Measurements from ENCODE around the gene AANAT.
A peak's percentile ranks its signal among the peaks of the same experiment; 100 is the strongest.
"Not testable (repeated sequence)": the region's sequence is repeated elsewhere in the genome, so short reads cannot be mapped to it uniquely, and the experiment has no call there.

AANAT gene

GRCh38 chr17:76508472-76509063 lies 41.2 kb downstream of the AANAT start:
- not testable (repeated sequence) for DNase-seq

DNA sequence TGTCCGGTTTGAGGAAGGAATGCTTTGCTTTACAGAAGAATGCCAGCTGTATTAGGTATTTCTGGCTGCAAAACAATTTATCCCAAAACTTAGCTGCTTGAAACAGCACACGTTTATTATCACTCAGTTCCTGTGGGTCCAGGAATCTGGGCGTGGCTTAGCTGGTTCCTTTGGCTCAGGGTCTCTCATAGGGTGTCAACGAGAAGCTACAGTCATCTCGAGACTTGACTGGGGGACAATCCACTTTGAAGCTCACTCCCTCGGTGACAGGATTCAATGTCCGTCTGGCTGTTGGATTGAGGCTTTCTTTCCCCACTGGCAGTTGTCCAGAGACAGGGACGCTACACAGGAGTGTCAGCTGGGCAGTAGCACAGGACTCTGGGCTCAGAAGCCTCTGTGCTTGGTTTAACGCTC lies 43.4 kb downstream of the AANAT start:
- no peak for DNase-seq

DNA sequence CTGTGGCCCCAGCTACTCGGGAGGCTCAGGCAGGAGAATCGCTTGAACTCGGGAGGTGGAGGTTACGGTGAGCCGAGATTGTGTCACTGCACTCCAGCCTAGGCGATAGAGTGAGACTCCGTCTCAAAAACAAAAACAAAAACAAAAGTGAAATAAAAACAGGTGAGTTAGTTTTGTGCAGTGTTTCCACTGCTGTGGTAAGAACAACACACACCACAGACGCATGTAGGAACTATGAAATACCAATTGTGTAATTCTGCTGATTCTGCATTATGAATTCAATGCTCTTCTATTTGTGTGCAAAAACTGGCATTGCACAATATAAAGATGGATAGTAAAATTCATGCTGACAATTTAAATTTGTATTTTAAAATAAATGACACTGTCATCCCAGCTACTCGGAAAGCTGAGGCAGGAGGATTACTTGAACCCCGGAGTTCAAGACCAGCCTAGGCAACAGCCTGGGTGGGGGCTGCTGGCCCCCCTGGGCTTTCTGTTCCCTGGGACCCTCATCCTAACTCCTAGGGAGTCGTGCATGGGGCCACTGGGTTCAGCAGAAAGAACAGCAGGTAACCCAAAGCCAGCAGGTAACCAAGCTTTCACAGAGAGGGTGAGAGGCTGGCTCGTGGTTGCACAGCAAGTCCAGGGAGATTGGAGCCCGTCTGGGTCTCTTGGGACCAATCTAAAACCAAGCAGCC lies 44.4 kb downstream of the AANAT start:
- DNase-seq = no peak

DNA sequence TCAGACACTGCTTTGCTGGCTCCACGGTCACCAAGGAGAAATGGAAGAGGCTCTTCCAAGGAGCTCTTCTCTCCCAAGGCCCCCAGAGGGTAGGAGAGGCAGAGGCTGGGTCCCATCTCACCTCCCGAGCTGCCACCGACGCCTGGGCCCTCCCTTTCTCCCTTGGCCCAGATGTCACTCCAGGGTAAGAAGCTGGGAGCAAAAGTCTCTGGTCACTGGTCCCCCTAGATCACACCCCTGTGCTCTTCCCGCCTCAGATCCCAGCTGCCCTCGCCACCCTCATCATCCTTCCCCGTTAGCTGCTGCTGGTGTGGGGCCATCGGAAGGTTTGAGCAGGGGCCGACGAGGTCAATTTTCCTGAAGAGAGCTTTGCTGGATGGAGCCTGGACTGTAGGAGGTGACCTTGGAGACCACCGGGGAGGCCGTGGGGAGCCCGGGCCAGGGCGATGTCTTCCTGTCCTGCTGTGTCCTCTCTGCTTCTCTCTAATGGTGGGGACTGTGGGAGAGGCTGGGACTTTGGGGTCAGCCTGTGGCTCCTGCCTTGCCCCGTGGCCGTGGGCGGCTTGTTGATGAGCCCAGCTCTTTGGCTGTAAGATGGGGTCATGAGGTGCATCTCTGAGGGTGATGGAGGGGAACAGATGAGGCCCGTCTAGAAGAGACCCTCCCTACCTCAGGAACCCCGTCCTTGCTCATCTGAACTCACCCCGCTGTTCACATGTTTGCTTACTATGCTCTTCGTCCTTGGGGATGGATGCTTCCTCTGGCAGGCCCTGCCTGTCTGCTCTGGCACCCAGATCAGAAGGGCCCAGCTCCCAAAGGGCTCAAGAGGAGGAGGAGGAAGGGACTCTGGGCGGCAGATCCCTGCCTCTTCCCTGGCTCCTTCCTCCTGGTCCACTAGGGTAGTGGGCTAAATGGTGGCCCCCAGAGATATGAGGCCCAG lies 45.2 kb downstream of the AANAT start:
- no peak for DNase-seq

DNA sequence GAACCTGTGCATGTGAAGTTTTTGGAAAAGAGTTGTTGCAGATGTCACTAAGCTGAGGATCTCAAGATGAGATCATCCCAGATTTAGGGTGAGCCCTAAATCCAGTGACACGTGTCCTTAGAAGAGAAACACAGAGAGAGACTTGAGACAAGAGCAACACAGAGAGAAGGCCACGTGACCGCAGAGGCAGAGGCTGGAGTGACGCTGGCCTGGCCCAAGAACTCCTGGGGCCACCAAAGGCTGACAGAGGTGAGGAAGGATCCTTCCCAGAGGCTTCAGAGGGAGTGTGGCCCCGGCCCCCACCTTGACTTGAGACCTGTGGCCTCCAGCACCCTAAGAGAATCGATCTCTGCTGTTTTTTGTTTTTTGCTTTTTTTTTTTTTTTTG lies 45.9 kb downstream of the AANAT start:
- no peak for DNase-seq

- not testable (repeated sequence) for DNase-seq
Measured at GRCh38 chr17:76514355-76514754, 47.0 kb downstream of the AANAT start.

DNA sequence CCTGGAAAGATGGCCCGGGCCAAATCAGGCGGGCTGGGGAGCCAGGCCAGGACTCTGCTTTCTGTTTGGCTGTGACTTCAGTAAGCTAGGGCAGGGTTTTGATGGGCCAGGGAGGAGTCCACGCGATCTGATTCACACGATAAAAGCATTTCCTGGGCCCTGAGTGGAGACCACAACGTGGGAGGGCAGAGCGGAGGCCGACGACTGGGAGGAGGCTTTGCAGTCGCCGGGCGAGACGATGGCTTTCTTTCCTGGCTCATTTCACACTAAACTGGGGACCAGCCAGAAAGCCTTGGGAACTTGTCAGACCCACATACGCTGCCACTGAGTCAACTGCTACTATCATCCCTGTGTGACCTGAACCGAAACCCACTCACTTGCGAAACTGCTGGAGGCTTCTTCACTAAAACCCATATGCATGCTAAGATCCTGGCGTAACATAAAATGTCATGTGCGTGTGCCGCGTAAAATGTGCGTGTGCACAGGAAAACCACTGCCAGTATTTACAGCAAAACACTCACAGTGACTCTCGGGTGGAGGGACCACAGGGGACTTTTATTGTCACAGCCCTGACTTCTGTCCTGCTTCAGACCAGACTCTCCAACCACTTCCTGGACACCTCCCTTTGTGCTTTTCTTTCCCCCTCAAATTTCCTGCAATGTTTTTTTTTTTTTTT lies 48.0 kb downstream of the AANAT start:
- DNase-seq = peak; percentile 51

- no peak for DNase-seq
Measured at GRCh38 chr17:76517638-76518038, 50.2 kb downstream of the AANAT start.

GRCh38 chr17:76519048-76519966 lies 51.9 kb downstream of the AANAT start:
- no peak for DNase-seq

All from T1000 (cell line).